Ishikawa (cell line): ENCODE measurements around the gene NTNG2.

Source experiments
- CEBPB ChIP-seq: IDR thresholded peaks from 2 replicates; pipeline ENCODE4 v1.6.1; 2012
- CREB1 ChIP-seq: IDR thresholded peaks from 2 replicates; pipeline ENCODE4 v1.6.1; 2012; ENCODE audit warnings: low read depth
- EP300 ChIP-seq: IDR thresholded peaks from 2 replicates; pipeline ENCODE4 v1.6.1; 2012; ENCODE audit warnings: borderline replicate concordance
- FOXM1 ChIP-seq: IDR thresholded peaks from 2 replicates; pipeline ENCODE4 v1.6.1; 2012; ENCODE audit warnings: low read depth, borderline replicate concordance
- NFIC ChIP-seq: IDR thresholded peaks from 2 replicates; pipeline ENCODE4 v1.6.1; 2012
- RAD21 ChIP-seq: IDR thresholded peaks from 2 replicates; pipeline ENCODE4 v1.6.1; 2012; ENCODE audit warnings: low read depth
- TAF1 ChIP-seq: IDR thresholded peaks from 2 replicates; pipeline ENCODE4 v1.6.1; 2012; ENCODE audit warnings: low read depth, mild to moderate bottlenecking
- TEAD4 ChIP-seq: IDR thresholded peaks from 2 replicates; pipeline ENCODE4 v1.6.1; 2012
- YY1 ChIP-seq: IDR thresholded peaks from 2 replicates; pipeline ENCODE4 v1.6.1; 2012; ENCODE audit warnings: low read depth
- ZBTB7A ChIP-seq: IDR thresholded peaks from 2 replicates; pipeline ENCODE4 v1.6.1; 2012; ENCODE audit warnings: low read depth
- TF ChIP-seq, protein P1 (sequence below): IDR thresholded peaks from 2 replicates; pipeline ENCODE4 v1.6.1; 2012
- TF ChIP-seq, protein P2 (sequence below): IDR thresholded peaks from 2 replicates; pipeline ENCODE4 v1.6.1; 2012; ENCODE audit warnings: low read depth, mild to moderate bottlenecking
- TF ChIP-seq, protein P3 (sequence below): IDR thresholded peaks from 2 replicates; pipeline ENCODE4 v1.6.1; 2012

DNA sequence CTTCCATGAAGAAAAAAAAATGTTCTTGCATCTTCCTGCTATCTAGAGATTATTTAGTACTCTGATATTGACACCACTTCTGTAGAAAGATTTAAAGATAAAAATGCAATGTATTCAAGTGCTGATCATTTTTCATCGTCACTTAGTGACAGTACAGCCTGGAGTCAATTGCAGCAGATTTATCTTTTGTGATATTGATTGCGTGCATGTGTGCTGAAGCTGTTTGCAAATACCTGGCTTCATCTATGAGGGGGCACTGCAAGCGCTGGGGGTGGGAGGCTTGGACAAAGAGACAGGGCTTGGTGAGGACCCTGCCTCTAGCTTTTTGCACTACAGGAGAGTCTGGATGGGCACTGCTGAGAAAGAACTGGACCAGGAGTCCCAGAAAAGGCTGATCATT lies 44.2 kb upstream of the NTNG2 start:
- TF ChIP-seq RAD21 (no peak), CEBPB (no peak), YY1 (no peak), EP300 (no peak), CREB1 (no peak), TEAD4 (no peak), ZBTB7A (no peak), TAF1 (no peak), FOXM1 (no peak), NFIC (no peak)
- TF ChIP-seq, protein P1, sequence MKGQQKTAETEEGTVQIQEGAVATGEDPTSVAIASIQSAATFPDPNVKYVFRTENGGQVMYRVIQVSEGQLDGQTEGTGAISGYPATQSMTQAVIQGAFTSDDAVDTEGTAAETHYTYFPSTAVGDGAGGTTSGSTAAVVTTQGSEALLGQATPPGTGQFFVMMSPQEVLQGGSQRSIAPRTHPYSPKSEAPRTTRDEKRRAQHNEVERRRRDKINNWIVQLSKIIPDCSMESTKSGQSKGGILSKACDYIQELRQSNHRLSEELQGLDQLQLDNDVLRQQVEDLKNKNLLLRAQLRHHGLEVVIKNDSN: no peak
- TF ChIP-seq, protein P2, sequence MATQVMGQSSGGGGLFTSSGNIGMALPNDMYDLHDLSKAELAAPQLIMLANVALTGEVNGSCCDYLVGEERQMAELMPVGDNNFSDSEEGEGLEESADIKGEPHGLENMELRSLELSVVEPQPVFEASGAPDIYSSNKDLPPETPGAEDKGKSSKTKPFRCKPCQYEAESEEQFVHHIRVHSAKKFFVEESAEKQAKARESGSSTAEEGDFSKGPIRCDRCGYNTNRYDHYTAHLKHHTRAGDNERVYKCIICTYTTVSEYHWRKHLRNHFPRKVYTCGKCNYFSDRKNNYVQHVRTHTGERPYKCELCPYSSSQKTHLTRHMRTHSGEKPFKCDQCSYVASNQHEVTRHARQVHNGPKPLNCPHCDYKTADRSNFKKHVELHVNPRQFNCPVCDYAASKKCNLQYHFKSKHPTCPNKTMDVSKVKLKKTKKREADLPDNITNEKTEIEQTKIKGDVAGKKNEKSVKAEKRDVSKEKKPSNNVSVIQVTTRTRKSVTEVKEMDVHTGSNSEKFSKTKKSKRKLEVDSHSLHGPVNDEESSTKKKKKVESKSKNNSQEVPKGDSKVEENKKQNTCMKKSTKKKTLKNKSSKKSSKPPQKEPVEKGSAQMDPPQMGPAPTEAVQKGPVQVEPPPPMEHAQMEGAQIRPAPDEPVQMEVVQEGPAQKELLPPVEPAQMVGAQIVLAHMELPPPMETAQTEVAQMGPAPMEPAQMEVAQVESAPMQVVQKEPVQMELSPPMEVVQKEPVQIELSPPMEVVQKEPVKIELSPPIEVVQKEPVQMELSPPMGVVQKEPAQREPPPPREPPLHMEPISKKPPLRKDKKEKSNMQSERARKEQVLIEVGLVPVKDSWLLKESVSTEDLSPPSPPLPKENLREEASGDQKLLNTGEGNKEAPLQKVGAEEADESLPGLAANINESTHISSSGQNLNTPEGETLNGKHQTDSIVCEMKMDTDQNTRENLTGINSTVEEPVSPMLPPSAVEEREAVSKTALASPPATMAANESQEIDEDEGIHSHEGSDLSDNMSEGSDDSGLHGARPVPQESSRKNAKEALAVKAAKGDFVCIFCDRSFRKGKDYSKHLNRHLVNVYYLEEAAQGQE: no peak
- TF ChIP-seq, protein P3, sequence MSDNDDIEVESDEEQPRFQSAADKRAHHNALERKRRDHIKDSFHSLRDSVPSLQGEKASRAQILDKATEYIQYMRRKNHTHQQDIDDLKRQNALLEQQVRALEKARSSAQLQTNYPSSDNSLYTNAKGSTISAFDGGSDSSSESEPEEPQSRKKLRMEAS: no peak
